ENCODE results near the gene POLR1F.
"Not testable (repeated sequence)": the region's sequence is repeated elsewhere in the genome, so short reads cannot be mapped to it uniquely, and the experiment has no call there.

Gene POLR1F, protein sequence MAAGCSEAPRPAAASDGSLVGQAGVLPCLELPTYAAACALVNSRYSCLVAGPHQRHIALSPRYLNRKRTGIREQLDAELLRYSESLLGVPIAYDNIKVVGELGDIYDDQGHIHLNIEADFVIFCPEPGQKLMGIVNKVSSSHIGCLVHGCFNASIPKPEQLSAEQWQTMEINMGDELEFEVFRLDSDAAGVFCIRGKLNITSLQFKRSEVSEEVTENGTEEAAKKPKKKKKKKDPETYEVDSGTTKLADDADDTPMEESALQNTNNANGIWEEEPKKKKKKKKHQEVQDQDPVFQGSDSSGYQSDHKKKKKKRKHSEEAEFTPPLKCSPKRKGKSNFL

DNA sequence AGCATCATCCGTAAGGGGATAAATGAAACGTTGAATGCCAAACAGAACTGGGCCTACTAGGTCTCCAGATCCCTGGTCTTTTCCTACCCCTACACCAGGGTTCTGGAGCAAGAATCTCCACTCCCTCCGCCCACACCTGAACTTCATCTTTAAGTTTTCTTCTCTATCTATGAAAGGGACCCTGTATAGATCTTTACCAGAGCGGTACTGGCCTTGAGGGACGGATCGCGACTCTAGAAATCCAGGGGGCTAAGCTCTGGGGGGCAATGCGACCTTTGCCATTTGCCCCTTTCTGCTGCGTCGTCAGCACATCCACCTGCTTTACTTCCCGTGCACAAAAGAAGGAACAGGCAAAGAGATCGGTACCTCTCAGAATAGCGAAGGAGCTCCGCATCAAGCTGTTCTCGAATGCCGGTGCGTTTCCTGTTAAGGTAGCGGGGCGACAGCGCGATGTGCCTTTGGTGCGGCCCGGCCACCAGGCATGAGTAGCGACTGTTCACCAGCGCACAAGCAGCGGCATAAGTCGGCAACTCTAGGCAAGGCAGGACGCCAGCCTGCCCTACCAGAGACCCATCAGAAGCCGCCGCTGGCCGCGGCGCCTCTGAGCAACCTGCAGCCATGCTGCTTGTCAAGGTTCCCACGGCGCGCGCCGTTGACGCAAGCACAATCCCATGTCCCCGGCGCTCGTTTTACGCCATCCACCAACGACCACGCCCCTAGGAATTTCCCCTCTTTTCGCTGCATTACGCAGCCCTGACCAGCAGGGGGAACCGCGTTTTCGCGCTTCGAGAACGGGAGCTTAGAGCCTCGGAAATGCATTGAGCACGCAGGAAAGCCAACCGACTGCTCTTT is at the start of gene POLR1F:
Gene POLR1F (minus strand): TSS at position 641 of the 852 bp plus-strand sequence. CDS start 21 bp downstream, at position 620.
- peak; percentile 89 for DNase-seq (ENCODE audit: low spot score)

DNA sequence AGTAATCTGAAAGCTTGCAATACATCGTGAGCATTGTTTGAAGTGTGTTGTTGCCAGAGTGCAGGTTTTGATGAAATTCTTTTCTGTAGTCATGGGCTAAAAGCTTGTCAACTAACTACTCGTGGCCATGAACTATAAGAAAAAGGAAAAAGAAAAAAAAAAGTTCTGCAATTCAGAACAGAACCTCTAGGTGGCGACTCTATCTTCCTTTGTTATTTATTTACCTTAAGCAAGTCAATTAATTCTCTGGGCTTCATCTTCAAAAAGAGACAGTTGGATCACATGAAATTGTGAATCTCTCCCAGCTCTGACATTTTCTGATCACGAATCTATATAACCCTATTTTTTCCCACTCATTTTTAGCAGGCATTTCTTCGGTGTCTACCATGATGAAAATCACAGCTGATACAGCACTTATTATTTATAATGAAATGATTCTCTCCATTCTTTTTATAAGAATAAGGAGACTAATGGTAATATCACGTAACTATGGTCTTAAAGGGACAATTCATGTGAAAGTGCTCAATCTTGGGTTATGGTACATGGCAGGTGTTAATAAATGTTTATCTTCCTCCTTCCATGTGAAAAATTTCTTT is 45.8 kb upstream of the POLR1F start:
- DNase-seq (ENCODE audit: low spot score) = peak; percentile 21

DNA sequence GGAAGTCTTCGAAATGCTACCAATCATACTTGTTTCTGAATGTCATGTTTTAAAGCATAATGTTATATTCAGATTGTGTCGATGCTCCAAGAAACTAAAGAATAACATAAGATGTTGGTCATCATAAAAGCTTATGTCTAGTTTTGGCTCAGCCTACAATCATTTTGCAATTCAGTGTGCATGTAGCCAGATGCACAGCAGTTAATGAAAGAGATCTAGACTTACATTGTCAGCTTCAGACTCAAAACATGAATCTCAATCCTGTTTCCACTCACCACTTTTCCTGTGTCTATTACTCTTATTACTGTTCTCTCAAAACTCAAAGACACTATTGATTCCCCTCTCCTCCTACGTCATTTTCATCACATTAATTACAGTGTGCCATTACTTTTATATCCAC is 43.2 kb upstream of the POLR1F start:
- DNase-seq (ENCODE audit: low spot score) = no peak

DNA sequence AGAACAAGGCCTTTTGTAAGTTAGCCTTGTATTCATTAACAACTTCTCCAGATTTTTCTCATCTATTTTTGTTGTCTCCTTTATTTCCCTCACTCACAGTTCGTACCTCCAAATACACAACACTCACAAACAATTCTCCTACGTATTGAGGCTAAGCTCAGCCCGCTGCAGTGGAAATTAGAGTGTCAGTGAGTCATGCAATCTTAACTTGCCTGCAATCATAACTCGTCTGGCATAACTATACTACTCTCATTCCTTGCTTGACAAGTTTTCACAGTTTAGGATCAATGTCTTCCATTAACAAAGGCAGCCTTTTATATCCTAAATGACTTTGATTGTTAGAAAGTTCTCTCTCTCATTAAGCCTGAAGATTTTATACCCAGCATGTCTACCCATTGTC is 40.8 kb upstream of the POLR1F start:
- DNase-seq (ENCODE audit: low spot score) = peak; percentile 9

DNA sequence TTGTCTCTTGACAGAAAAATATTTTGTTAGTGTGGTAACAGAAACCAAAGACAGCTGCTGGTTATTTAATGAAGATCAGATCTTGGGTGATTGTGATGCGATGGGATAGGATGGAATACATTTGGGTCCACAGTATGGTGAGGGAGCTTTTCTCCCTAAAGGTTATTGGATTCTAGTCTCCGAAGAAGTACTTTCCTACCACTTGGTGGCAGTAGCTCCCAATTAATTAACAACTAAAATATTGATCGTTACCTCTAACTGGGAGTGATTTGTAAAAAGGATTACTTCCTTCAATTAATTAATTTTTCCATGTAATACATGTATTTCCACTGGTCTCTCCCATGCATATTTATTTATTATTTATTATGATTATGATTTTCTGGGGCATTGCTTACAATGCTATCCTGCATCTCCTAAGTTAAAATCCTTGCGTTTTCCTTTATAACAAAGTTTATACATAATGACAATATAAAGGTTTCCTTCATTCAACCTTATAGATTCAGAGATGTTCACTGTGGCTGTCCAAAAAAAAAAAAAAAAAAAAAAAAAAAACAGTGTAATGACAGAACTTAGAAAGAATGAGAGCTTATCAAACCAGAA is 39.0 kb upstream of the POLR1F start:
- peak; percentile 49 for DNase-seq (ENCODE audit: low spot score)

DNA sequence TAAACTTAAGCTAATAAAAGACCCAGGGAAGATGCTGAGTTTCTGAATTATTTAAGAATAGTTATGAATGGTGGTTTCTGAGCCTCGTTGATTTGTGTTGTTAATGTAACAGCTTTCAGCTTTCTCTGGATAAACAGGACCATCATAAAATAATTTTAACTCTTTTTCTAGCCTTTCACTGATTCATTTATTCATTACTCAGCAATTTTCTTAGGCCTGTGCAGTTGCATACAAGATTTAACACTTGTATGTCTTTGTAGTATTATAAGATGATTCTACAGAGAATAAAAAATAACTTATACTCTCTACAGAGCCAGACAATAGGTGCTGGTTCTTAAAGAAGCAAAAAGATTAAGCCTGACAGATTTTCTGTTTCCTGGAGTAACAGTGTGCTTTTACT is 35.2 kb upstream of the POLR1F start:
- DNase-seq (ENCODE audit: low spot score) = no peak

- no peak for DNase-seq (ENCODE audit: low spot score)
Observed at GRCh38 chr7:19728716-19729115, 19.9 kb upstream of the POLR1F start.

DNA sequence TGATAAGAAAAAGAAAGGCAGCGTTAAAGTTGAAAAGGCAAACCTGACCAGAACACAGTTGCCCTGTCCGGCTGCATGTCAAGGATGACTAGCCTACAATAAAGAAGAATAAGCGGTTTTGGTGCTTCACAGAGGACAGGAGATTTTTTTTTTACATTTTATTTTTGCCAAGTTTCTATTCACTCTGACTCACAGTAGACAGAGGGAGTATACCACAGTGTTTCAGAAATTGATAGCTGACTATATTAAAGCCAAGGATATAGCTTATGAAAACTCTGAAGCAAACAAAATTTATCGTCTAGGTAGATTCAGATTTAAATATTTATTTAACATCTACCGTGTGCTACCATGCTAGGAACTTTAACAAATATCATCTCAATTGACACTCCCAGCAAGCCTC is 16.9 kb upstream of the POLR1F start:
- DNase-seq (ENCODE audit: low spot score) = no peak

GRCh38 chr7:19715499-19715898 is 6.7 kb upstream of the POLR1F start:
- DNase-seq (ENCODE audit: low spot score) = no peak

- DNase-seq (ENCODE audit: low spot score) = no peak
Observed at GRCh38 chr7:19713676-19714075, 4.8 kb upstream of the POLR1F start.

- DNase-seq (ENCODE audit: low spot score) = no peak
Observed at GRCh38 chr7:19709249-19709578, 377 bp upstream of the POLR1F start.

- DNase-seq (ENCODE audit: low spot score) = no peak
Observed at GRCh38 chr7:19707240-19707639, 1.6 kb downstream of the POLR1F start.

- no peak for DNase-seq (ENCODE audit: low spot score)
Observed at GRCh38 chr7:19705663-19706062, 3.2 kb downstream of the POLR1F start.

DNA sequence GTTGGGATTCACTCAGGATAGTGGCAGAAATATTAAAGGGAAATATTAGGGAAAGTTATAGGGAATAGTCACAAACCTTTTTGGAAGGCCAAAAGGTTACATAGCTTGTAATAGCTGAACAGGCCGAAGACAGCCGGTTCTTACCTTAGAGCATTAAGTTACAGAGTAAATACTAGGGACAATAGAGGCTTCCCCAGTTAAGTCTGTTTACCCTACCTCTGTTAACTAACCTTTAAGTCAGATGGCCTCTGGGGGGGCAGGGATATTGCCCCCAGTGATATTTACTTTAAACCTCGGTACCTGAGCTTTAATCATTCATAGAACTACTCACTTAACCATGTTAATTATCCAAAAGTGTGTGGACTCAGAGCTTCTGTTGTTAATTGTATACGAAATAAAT is 7.4 kb downstream of the POLR1F start:
- no peak for DNase-seq (ENCODE audit: low spot score)

DNA sequence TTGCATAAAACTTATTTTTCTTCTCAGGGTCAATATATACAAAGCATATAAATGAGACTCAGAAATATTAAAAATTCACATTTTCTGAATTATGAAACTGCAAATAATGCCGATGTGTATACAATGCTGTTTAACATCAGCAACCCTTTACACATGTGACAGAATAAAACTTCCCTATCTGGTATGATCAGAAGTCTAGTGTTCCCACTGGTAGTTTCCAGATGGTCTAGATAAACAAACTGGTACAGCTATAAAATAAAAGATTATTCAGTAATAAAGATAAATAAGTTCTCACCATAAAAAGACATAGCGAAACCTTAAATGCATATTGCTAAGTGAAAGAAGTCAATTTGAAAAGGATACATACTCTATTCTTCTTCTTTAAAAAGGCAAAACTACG is 7.9 kb downstream of the POLR1F start:
- DNase-seq (ENCODE audit: low spot score) = no peak

GRCh38 chr7:19698331-19698730 is 10.5 kb downstream of the POLR1F start:
- no peak for DNase-seq (ENCODE audit: low spot score)

GRCh38 chr7:19696926-19697325 is 11.9 kb downstream of the POLR1F start:
- no peak for DNase-seq (ENCODE audit: low spot score)

DNA sequence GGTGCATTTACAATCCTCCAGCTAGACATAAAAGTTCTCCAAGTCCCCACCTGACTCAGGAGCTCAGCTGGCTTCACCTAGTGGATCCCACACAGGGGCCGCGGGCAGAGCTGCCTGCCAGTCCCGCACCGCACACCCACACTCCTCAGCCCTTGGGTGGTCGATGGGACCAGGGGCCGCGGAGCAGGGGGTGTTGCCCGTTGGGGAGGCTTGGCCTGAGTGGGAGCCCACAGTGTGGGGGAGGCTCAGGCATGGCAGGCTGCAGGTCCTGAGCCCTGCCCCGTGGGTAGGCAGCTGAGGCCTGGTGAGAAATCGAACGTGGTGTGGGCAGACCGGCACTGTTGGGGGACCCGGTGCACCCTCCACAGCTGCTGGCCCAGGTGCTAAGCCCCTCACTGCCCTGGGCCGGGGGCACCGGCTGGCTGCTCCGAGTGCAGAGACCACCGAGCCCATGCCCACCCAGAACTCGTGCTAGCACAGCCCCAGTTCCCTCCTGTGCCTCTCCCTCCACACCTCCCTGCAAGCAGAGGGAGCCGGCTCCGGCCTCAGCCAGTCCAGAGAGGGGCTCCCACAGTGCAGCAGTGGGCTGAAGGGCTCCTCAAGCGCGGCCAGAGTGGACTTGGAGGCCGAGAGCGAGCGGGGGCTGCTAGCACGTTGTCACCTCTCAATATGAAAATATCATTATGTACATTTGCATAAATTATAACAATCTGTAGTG is 16.6 kb downstream of the POLR1F start:
- DNase-seq (ENCODE audit: low spot score) = no peak

GRCh38 chr7:19690736-19691135 is 18.1 kb downstream of the POLR1F start:
- no peak for DNase-seq (ENCODE audit: low spot score)

GRCh38 chr7:19689130-19689529 is 19.7 kb downstream of the POLR1F start:
- DNase-seq (ENCODE audit: low spot score) = not testable (repeated sequence)

DNA sequence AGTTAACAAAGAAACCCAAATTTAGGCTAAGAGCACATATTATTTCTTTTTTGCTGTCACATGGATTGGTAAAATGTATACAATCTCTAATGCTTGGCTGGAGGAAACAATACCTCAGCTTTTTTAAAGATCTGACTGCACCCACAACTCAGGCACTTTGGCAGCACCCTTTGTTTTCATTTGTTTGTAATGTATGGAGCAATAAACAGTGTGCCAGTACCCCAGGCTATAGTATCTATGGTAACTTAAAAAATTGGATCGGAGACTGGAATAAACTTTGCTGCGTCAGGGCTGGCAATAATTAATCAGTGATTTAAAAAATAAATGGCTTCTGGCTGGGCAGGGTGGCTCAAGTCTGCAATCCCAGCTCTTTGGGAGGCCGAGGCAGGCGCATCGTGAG is 27.2 kb downstream of the POLR1F start:
- no peak for DNase-seq (ENCODE audit: low spot score)

DNA sequence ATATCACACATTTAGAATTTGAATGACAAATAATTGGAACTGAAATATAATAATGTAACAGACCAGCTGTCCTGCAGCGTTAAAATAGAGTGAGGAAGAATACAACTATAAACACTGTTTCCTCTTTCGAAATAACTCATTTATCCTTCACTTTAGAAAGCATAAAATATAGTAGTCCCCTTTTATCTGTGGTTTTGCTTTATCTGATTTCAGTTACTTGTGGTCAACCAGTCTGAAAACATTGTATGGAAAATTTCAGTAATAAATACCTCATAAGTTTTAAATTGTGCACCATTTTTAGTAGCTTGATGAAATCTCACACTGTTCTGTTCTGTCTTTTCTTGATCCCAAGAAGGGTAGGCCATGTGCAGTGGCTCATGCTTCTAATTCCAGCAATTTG is 31.7 kb downstream of the POLR1F start:
- DNase-seq (ENCODE audit: low spot score) = no peak

All from iPS-NIHi11 (cell line).